Stimulated activated CD8-positive, alpha-beta memory T cell treated with anti-CD3 and anti-CD28 coated beads, Interleukin-12 subunit alpha, Interleukin-12 subunit beta, amount 100 ng/mL, for 24 hours (primary cell): ENCODE results near the gene IKZF2.

Experiments
- DNase-seq: peaks from one replicate; pipeline ENCODE4 v3.0.0-alpha.2; 2020; ENCODE audit errors: extremely low read depth

Gene IKZF2

DNA sequence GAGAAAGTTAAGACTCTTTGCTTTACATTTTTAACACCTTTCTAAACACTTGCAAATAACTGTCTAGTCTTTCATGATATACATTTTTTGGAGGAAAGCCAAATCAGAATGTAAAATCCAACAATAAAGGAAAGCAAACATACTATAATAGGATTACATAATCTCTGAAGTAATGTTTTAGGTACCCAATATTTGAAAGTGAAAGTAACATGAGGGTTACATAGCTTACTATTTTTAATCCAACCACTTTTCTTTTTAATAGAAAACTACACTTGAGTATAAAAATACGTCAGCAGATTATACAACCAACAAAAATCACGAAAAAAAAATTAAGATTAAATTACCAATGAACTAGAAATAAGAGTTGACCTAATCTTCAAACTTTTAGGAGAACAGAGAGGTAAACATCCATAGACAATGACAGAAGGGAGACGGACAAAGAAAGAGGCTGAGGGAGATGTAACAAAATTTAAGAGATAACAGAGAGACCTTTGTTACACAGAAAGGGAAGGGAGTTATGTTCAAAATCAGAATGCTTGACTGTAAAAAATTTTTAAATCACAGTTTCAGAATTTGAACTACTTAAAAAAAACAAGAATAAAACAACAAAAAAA is 150.0 kb downstream of the IKZF2 start:
- no peak for DNase-seq

DNA sequence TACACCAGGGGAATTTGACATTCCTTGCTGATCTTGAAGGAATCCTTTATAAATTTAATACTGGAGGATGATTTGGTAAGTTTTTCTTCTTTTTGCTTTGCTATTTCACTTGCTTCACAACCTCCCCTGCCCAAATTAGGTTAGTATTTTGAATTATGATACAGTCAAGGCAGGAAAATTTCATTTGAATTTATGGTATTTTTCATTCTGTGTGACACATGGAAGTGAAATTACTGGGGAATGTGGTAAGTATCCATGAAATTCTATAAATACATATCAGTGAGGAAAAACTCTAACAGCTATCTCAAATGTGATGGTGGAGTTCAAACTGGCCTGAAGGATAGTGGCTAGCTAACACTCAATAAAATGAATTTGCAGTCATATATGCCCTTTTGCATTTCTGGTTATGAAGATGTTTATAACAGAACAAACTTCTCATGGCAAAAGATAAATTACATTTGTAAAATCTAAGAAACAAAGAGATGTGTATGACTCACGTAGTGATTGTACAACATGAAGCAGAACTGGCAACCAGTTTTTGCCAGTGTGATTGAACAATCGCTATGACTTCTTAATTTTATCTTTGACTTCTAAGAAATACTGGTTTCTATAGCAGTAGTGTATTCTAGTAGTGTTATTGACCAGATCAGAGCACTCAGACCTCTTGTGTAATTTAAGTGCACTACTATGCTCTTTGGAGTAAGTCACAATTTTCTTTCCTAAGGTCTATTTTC is 152.6 kb downstream of the IKZF2 start:
- no peak for DNase-seq

DNA sequence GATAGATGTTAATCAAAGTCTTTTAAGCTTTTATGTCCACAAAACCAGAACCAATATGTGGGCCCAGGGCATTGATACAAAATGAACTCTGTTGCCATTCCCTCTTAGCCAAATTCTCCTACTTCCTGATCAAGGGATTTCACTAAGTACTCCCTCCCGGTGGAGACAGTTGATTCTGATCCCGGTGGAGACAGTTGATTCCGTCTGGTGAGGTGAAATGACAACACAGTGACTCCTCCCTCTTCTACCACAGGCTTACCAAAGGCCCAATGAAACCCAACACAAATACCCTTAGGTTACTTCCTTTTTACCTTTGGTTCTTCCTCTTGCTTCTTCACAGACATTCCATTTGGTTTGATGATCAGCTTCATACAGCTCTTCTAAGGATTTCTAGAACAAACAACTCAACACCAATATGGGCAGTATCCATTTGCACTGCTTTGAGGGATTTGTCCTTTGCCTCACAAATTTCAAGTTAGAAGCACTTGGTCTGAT is 153.8 kb downstream of the IKZF2 start:
- no peak for DNase-seq

DNA sequence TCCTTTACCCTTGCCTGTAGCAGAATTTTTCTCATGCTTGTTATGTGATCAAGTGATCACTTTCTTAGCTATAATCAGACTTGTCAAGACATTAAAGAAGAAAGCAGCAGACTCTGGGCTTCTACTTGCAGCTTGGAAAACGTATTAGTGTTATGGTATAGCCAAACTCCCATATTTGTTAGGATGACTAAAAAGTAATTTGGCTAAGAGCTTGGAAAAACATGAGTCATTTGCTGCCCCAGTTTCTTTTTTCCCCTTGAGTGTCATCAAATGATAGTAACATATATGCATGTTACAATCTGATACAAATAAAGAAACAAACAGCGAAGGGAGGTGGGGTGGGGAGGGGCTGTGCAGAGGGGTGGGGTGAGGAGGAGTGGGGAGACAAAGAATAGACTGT is 155.5 kb downstream of the IKZF2 start:
- DNase-seq: no peak

DNA sequence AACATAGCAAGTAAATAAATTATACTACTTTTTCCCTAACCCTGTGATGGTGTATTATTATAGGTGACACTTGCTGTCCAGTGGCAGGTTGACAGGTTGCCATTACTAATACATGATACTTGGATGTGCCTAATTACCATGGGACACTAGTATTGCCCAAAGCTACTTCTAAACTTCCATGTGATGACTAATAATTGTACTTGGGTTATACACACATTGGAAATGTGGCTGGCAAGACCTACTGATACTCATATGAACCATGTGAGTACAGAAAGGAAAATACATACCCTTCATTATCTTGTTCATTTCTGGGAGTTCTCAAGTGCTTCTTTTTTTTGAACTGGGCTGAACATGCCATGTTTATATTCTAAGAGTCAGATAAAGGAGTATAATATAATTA is 156.4 kb downstream of the IKZF2 start:
- DNase-seq: no peak

DNA sequence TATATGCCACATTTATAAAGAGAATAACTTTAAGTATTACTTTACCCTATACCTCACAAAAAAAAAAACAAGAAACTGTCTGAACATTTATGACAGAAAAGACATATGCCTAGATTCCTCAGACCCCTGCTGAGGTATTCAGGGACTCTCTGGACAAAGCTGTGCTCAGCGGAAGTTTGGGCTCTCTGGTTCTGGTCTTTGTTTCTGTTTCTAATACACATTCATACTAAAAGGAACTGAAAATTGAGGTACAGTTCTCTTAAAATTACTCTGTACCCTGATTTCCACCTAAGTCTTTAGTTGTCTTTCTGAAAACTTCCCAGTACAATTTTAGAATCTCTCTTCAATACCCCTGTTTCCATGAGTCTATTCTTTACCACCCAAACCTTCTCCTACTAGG is 160.3 kb downstream of the IKZF2 start:
- DNase-seq: no peak

DNA sequence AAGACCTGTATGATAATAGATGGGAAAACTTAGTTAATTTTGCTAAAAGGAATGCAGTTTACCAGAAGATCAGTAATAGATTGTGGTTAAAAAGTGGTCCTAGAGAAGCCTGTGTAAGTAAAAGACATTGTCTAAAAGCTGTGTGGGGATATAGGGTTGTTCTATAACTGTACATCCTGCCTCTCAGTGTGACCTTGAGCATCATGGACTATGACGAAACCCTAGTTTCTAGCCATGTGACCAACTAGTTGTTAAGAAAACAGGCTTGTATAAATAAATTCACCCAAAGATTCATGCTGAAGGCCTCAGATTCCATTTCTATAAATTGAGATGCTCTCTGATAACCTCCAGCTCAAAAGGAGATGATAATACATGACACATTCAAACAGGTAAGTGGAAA is 160.7 kb downstream of the IKZF2 start:
- no peak for DNase-seq

DNA sequence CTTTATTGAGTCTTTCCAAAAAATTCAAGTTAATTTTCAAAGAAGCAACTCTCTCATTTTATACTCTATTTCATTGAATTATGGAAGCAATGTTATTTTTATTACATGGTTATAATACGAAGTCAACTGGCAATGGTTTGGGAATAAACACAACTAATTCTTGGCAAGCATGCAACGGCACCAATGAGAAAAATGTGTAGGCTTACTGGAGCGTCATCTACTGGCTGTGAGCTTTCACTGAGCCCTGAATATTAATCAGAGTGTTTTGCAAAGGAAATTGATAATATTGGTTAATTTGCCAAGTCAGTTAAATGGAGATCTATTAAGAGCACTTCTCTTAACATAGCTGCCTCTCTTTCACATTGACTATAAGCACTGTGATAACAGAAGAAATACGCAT is 163.9 kb downstream of the IKZF2 start:
- DNase-seq: no peak

DNA sequence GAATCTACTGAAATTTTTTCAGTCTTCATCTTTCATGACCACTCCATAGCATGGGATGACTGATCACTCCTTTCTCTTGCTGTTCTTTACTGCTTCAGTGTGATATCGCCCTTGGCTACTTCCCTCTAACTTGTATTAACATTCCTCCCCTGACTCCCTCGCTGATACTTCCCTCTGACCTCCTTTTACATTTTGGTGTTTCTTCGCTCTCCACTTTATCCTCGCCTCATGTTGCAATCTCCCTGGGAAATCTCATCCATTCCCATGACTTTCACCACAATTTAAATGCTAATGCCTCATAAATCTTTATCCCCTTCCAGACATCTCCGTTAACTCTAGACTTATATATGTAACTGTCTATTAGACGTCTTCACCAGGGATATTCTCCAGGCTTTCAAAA is 167.3 kb downstream of the IKZF2 start:
- no peak for DNase-seq

DNA sequence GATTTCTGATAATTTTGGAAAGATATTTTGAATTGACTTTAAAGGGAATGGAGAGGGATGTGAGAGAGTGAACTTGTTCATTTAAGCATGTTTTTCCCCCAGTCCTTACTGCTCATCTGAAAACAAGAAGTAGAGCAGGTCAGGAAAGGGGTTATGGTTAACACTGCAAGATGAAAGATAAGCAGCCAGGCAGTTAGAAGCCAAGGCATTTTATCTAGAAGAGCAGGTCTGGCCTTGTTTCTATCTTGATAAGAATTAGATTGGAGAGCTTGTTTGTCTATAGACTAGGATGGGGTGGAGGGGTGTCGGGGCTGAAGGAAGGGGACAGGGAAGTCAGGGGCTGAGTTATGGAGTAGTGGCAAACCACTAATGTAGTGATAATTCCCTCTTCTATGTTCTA is 171.6 kb downstream of the IKZF2 start:
- no peak for DNase-seq

DNA sequence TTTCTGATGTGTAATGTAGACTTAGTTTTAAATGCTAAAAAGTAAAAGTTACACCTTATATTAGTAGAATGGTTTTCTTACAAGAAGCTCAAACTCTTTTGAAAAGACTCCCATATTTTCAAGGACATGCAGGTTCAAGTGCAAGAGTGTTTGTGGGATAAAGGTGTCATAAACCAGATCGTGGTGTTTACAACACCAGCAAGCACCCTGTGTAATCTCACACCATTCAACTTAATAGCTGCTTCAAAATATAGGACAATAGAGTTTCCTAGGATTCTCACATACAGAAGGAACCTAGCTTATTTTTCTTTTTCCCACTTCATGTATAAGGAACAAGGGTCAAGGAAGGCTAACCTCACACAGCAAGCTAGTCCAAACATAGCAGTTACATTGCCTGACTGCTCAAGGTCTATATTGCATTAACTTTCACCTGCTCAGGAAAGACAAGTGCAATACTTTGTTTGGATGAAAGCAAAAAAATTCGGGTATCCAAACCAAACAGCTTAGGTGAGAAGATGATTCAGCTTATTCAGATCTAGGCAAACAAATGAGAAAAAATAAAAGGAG is 172.3 kb downstream of the IKZF2 start:
- DNase-seq: no peak

DNA sequence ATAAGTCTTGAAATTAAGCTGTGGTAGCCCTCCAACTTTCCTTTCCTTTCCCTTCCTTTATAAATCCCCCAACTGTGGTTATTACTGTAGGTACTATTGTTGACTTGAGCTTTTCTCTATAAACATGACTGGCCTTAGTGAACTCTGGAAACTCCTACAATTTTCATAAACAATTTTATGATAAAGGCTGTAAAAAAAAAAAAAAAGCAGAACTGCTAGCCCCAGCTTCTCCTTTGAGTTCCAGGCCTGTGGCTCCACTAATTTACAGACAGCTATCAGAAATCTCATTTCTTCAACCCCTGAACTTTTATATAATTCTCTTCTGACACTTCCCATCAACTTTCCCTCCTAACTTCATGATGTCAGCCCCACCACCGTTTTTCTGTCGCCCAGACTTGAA is 174.3 kb downstream of the IKZF2 start:
- no peak for DNase-seq

DNA sequence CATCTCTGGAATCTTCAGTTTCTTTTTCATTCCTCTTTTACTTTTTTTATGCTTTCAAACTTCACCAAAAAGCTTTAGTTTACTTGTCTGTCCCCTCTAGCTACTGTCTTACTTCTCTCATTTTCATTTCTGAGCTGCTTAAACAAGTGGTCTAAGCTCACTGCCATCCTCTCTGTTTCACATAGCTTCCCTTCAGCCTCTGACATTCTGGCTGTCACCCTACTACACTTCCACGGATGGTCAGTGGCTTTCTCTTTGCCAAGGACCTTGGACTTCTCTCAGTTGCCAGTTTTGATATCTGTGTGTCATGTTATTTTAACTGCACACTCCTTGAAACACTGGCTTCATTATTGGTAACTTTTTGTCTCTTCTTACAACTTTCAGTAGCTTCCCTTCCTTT is 176.1 kb downstream of the IKZF2 start:
- no peak for DNase-seq

DNA sequence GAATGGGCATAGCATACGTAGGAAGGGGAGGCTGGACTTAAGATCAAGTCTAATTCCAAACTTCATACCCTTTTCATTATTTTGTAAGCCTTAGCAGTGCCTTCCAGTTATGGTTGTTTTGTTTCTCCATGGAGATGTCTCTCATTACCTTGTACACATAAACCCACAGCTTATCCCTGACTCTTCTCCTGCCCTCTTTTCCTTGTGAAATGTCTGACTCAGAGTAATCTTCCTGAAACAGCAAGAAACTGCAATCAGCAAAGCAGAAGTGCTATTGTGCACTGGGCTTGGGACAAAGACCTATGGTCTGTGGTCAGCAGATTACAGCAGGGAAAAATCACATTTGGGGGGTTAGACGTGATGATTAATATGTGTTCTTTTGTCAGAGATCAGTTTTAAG is 176.7 kb downstream of the IKZF2 start:
- no peak for DNase-seq

DNA sequence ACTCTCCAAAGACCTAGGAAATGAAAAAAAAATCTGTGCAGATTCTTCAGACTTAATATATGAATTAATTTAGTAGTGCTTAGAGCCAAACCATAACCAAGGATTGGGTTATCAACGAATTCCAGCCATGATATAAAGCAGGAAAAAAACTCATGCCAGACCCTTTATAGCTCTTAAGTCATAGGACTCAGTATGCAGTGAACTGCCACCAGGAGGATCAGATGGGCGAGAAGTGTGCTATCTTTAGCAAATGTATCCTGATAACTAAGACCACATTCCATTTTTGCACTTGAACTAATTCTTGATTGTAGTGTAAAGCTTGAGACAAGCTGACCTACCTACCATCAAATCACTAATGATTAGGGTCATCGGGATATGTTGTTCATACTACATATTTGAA is 178.1 kb downstream of the IKZF2 start:
- DNase-seq: no peak

DNA sequence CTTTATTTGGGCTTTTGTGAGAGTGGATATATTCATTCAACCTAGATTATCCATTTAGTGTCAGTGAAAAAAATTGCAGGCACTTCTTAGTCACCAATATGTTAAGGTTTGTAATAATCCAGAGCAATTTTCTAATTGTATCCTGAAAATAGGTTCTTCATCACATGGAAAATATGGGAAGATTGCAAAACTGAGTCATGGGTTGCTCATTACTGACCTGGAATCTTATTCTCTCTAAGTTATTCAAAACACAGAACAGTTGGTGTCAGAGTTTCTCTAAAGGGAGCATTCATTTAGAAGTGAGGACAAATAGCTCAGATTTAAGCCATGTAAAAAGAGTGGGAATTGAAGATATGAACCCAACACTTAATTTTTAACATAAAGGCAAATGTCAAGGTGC is 181.3 kb downstream of the IKZF2 start:
- no peak for DNase-seq

DNA sequence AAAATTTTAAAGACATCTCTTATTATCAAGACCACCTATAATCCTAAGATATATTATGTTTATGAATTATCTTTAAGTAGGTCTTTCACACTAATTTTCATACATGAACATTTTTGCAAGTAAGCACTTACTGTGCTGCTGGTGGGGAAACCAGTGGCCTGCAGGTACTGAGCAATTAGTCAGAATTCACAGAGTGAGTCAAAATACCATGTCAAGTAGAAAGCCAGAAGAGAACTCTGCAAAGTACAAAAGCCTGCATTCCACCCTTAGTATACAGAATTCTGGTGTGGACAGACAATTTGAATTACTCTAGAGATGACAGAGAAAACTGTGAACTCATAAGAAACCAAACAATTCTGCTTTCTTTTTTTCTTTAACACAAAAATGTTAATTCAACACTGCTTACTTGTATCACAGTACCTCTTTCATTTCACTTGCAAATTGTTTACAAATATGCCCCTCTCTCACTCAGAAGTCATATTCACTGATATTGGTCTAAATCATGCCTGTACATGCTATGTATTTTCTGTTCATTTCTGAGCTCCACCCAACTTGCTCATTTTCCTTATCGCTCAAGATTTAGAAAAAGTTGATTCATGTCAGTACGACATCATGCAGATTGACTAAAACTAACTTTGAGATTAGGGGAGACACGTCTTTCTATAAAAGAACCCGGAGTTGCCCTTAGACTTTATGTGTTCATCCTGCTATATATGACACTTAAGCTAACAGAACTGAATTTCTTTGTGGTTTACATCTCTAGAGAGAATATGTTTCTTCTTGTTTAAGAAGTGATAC is 182.9 kb downstream of the IKZF2 start:
- DNase-seq: no peak

DNA sequence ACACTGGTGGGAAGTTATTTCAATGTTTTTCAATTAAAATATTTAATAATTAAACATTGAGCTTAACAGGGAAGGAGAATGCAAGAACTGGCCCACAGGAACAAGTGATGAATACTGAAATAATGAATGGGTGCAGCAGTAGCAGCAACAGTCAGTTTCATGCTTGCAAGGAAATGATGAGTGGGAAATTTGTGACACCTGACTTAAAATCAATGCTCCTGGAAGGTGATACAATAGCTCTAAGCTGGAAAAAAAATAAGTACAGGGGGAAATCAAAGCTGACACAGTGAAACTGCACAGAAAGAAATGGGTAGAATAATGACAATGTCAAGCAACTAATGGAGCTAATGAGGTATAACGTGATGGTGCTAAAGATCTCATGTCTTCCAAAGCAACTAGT is 184.5 kb downstream of the IKZF2 start:
- no peak for DNase-seq

DNA sequence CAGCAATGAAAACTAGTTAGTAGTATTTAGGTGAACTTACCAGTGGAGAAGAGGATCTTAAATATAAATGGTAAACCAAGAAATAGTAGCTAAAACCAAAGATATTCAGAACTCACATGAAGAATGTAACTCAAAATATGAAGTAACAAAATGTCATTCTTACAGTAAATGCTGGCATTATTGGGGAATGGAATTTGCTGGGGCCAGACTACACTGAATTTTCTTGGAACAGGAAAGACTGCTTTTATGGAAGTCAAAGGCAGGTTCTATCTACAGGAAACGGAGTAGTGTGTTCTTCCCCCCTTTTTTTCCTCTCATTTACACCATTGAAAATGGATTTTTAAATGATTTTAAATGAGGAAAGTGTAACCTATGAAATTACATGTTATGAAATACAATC is 188.7 kb downstream of the IKZF2 start:
- DNase-seq: no peak

DNA sequence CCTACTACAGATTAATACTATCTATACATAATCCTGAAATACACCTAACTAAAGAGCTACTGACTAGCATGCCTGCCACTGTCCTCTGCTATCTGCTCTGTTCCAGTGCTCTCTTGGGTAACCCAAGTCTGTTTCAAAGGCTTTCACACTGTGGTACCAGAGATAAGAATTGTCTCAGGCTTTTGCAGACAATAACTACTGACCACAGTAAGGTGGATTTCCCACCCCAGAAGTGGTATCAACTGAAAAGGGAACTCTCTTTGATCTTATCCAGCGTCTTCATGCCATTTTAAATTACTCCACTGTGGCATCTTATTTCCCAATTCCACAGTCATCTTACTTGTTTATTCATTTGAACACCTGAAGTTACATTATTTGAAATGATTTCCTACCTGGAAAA is 190.2 kb downstream of the IKZF2 start:
- DNase-seq: no peak

DNA sequence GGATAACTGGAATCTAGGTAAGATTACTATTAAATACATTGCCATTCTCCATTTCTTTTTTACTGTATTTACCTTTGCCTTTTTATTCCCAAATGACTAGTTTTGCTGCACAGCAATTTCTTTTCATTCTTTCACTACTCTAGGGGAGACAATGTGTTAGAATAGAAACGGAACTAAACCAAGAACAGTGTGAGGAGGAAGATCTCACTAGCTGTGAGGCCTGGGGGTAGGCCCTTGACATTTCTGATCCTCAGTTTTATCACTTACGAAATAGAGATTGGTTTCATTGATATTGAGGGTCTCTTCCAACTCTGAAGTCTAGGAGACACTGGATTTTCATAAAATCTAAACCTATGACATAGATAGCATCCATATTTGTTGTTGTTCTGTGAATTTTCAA is 191.1 kb downstream of the IKZF2 start:
- no peak for DNase-seq

DNA sequence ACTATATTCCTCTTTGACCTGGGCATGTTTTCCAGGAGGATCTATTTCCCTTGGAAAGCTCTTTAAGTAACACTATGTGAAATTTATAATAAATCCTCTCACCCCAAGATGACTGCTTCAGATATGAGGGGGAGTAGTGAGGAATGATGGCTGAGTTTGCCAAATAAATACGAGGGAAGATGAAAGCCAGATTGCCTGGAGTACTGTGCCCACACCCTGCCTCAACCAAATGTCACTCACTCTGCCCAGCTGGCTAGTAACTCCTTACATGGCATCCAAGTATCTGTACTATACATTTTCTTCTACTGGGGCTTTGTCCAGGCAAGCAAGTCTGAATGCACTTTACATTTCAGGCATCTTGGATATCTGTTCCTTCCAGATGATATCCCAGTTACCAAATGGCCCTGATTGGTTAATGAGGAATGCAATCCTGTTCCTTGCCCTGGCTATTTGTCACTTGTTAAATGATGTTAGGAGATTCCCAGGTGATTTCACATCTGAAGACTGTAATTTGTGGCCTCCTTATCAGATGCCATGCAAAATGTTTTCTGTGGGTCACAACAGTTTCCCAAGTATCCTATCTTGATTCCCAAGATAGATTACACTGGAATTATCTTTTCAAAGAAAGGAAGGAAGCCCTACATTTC is 191.8 kb downstream of the IKZF2 start:
- no peak for DNase-seq
